DOHH2 (cell line): ENCODE results near the gene PRKCE.

Experiments used
- EZH2phosphoT487 ChIP-seq: fragments of 200-600 bp; sonication (generic); IDR thresholded peaks from 2 replicates; pipeline ENCODE4 v1.6.1; 2017; ENCODE audit warnings: borderline replicate concordance, mild to moderate bottlenecking, antibody characterized with exemption, low read length, moderate library complexity, mixed read lengths
- TF ChIP-seq, protein P1 (sequence below): fragments of 200-600 bp; sonication (generic); IDR thresholded peaks from one replicate; pipeline ENCODE4 v1.5.1; 2014; ENCODE audit warnings: antibody characterized with exemption, mild to moderate bottlenecking, low read depth, low read length; ENCODE audit not compliant: poor library complexity, severe bottlenecking

DNA sequence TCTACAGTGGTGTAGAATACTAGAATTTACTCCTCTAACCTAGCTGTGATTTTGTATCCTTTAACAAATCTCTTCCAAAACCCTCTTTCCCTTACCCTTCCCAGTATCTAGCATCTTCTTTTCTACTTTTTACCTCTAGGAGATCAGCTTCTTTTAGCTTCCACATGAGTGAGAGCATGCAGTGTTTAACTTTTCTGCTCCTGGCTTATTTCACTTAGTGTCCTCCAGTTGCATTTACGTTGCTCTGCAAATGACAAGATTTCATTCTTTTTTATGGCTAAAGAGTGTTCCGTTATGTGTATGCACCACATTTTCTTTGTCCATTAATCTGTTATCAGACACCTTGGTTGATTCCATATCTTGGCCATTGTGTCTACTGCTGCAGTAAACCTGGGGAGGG is 228.5 kb downstream of the PRKCE start:
- TF ChIP-seq EZH2phosphoT487: no peak
- TF ChIP-seq, protein P1, sequence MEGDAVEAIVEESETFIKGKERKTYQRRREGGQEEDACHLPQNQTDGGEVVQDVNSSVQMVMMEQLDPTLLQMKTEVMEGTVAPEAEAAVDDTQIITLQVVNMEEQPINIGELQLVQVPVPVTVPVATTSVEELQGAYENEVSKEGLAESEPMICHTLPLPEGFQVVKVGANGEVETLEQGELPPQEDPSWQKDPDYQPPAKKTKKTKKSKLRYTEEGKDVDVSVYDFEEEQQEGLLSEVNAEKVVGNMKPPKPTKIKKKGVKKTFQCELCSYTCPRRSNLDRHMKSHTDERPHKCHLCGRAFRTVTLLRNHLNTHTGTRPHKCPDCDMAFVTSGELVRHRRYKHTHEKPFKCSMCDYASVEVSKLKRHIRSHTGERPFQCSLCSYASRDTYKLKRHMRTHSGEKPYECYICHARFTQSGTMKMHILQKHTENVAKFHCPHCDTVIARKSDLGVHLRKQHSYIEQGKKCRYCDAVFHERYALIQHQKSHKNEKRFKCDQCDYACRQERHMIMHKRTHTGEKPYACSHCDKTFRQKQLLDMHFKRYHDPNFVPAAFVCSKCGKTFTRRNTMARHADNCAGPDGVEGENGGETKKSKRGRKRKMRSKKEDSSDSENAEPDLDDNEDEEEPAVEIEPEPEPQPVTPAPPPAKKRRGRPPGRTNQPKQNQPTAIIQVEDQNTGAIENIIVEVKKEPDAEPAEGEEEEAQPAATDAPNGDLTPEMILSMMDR: no peak
